Testis (tissue), 3 donors: ENCODE data around the gene RNASE8. TPM values are rescaled to one million over a fixed set of nuclear protein-coding genes. Genes with fewer than 3 reads are reported as not detected.

Source experiments
- DNase-seq: peaks from one replicate; pipeline ENCODE4 v3.0.0-alpha.2; 2019
- H3K27ac ChIP-seq, 2 donors: fragments of 200-600 bp; sonication (generic); one replicate each; pipeline ENCODE4 v1.5.1; 2019
- H3K27me3 ChIP-seq: fragments of 200-600 bp; sonication (generic); one replicate; pipeline ENCODE4 v1.5.1; 2019
- H3K36me3 ChIP-seq: fragments of 200-600 bp; sonication (generic); one replicate; pipeline ENCODE4 v1.5.1; 2017; ENCODE audit warnings: low read depth; ENCODE audit errors: missing control alignments
- H3K4me1 ChIP-seq: fragments of 200-600 bp; sonication (generic); one replicate; pipeline ENCODE4 v1.5.1; 2019
- H3K4me3 ChIP-seq, 2 donors: fragments of 200-600 bp; sonication (generic); one replicate each; pipeline ENCODE4 v1.5.1; 2017 to 2019
- H3K9me3 ChIP-seq: fragments of 200-600 bp; sonication (generic); one replicate; pipeline ENCODE4 v1.5.1; 2017
- POLR2A ChIP-seq: fragments of 450-650 bp; IDR thresholded peaks from one replicate; pipeline ENCODE4 v1.6.1; 2017; ENCODE audit warnings: antibody characterized with exemption, mild to moderate bottlenecking, moderate library complexity
- WGBS, 2 donors: methylation state at CpG; one replicate each; pipeline ENCODE4 v1.1.5; 2018; 5-methylcytosine and 5-hydroxymethylcytosine counted together
- intact Hi-C: fragments of 100-400 bp; cut with DNase I; formaldehyde crosslinking; loops from one replicate; pipeline ENCODE4 v1.15.1; 2023; ENCODE audit warnings: low total_unique reads
- polyA plus RNA-seq: library from polyadenylated mRNA; stranded (reverse); fragments of 350-450 nt; fragmentation: Illumina TruSeq; extraction: RNeasy Lipid Tissue Mini Kit (QIAGEN cat#74804); gene quantifications from one replicate; pipeline ENCODE4 v1.2.3, GENCODE V29; 2014; ENCODE audit warnings: low read depth, low replicate concordance; ENCODE audit not compliant: insufficient read depth
- total RNA-seq, 2 donors: library from RNA; depleted of rRNA; stranded (reverse); fragments of >200 nt; gene quantifications; one replicate each; pipeline ENCODE4 v1.2.3, GENCODE V29; 2016
- TF ChIP-seq, protein P1 (sequence below), 3 experiments: fragments of 450-650 bp in 2 of 3; fragments of 200-600 bp in 1 of 3; sonication (generic) in 1 of 3; IDR thresholded peaks; one replicate each; pipeline ENCODE4 v1.5.1; 2016 to 2019; ENCODE audit warnings: antibody characterized with exemption in 3 of 3, mild to moderate bottlenecking in 2 of 3, moderate library complexity in 1 of 3

Gene RNASE8
- total and polyA plus RNA-seq, 3 donors from 2014 or later = not detected

DNA sequence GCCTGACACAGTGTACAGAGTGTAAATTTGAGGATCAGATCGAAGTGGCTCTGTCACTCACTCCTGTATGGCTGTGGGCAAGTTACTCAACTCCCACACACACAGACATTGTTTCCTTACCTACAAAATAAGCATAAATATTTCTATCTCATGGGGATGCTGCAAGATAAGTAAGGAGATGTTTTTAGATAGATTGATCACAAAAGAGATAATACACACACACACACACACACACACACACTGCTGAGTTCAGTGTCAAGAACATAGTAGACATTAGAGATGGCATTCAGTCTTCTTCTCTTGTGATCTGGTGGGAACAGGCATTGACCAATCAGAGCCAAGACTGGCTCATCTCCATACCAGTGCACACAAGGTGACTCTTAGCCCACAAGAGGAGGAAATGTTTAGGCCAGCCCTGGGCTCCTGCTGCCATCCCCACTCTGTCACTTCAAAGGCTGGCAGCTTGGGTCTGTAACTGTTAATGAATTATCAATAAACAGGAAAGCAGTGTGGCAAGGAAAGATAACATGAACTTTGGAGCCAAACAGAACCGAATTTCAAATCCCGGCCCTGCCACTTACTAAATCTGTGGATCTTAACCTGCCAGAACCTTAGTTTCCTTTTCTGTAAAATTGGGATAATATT is 3.4 kb upstream of the RNASE8 start:
- Histone ChIP-seq H3K27ac (no peak overlapping the region), H3K9me3 (no peaks in the 10 kb centered on the region), H3K36me3 (no peaks in the 10 kb centered on the region), H3K4me3 (no peak overlapping the region), H3K4me1 (peaks cover 2% of the 10 kb centered on the region), H3K27me3 (no peaks in the 10 kb centered on the region)
- no peak for DNase-seq
- intact Hi-C loops = no loop called here
- TF ChIP-seq, protein P1, sequence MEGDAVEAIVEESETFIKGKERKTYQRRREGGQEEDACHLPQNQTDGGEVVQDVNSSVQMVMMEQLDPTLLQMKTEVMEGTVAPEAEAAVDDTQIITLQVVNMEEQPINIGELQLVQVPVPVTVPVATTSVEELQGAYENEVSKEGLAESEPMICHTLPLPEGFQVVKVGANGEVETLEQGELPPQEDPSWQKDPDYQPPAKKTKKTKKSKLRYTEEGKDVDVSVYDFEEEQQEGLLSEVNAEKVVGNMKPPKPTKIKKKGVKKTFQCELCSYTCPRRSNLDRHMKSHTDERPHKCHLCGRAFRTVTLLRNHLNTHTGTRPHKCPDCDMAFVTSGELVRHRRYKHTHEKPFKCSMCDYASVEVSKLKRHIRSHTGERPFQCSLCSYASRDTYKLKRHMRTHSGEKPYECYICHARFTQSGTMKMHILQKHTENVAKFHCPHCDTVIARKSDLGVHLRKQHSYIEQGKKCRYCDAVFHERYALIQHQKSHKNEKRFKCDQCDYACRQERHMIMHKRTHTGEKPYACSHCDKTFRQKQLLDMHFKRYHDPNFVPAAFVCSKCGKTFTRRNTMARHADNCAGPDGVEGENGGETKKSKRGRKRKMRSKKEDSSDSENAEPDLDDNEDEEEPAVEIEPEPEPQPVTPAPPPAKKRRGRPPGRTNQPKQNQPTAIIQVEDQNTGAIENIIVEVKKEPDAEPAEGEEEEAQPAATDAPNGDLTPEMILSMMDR (IDR thresholded peaks at IDR 0.05) = no peak
- TF ChIP-seq POLR2A = no peak
- 60 to 62% methylated on average over 3 of the region's 3 CpGs for WGBS, 2 donors

DNA sequence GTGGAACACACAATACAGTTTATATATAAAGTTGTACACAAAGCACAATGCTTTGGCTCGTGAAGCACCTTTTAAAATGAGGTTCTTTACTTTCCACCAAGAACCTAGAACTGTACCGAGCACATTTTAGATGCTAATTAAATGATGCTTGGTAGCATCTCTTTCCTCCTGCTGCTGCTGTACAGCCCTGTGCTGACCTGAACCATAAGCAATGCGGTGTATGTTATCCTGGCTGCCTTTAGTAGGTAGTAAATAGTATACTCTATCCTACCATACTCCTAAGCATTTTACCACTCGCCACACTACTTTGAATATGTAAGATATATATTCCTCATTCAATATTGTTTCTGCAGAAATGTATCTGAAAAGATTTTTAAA is 2.9 kb upstream of the RNASE8 start:
- DNase-seq = no peak
- Histone ChIP-seq H3K36me3 (no peaks in the 10 kb centered on the region), H3K4me3 (no peak overlapping the region), H3K27me3 (no peaks in the 10 kb centered on the region), H3K4me1 (no peaks in the 10 kb centered on the region), H3K9me3 (no peaks in the 10 kb centered on the region), H3K27ac (no peak overlapping the region)
- WGBS, 2 donors = 94 to 96% methylated on average over 4 of the region's 4 CpGs
- TF ChIP-seq, protein P1 (IDR thresholded peaks at IDR 0.05) = no peak
- TF ChIP-seq POLR2A = no peak
- intact Hi-C loops = no loop called here

DNA sequence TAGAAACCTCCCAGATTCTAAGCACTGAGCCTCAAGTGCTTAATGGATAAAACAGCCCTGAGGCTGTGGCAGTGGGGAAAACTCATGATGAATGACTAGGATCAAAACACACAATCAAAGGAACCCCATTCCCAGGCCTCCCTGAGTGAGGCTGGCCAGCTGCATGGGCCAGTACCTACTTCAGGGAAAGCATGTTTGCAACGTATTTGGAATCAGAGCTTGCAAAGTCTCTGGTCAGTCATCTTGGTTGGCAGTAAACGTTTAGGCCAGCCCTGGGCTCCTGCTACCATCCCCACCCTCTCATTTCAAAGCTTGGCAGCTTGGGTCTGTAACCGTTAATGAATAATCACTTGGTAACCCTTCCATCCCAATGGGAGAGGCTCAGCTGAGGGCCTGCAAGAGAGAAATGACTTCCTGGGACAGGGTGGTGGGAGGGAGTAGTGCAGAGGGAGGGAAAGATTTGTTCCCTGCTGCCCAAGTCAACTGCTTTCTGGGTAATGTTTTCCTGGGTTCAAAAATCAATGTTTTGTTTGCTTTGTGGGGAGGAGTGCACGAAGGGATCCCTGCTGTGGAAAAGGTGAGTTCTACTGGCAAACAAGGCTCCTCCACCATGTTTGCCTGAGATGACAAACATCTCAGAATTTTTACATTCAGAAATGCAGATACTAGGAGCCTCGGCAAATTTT is 2.0 kb upstream of the RNASE8 start:
- 83 to 89% methylated on average over 5 of the region's 5 CpGs for WGBS, 2 donors
- Histone ChIP-seq H3K36me3 (no peaks in the 10 kb centered on the region), H3K4me1 (no peaks in the 10 kb centered on the region), H3K4me3 (no peak overlapping the region), H3K9me3 (no peaks in the 10 kb centered on the region), H3K27me3 (no peaks in the 10 kb centered on the region), H3K27ac (no peak overlapping the region)
- DNase-seq = no peak
- intact Hi-C loops = no loop called here
- TF ChIP-seq, protein P1 (IDR thresholded peaks at IDR 0.05) = no peak
- TF ChIP-seq POLR2A = no peak

DNA sequence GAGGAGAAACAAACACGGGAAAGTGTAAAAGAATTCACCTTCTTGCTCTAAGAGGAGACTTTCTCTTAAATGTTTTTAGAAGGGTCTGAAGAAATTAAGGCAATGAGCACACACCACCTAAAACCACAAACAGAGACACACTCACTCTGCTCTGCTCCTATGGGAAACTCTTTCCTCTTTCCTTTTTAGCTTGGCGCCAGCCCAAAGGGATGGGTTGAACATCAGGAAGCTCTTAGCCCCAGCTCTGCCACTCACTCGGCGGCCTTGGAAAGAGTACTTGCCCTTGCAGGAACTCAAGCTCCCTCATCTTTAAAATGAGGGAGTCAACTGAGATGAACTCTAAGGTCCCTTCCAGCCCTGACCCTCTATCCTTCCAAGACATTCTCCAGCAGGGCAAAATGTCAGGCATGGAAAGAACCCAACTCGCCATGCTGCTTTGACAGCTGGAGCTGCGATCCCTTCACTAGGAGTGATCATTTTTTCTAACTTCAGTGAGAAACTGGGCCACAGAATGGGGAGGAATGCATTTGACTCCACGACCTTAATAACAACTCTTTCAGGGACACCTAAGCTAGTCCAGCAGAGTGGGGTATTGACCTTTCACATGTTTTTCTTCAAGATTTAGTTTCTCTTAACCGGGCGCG is 980 bp upstream of the RNASE8 start:
- 81 to 86% methylated on average over 10 of the region's 10 CpGs for WGBS, 2 donors

More for the DNA sequence above, 980 bp upstream of the RNASE8 start:
- TF ChIP-seq, protein P1 (IDR thresholded peaks at IDR 0.05) = no peak
- TF ChIP-seq POLR2A = no peak
- H3K36me3 ChIP-seq = no peaks in the 10 kb centered on the region
- no peaks in the 10 kb centered on the region for H3K27me3 ChIP-seq
- no peak overlapping the region for H3K4me3 ChIP-seq
- no peak overlapping the region for H3K27ac ChIP-seq
- H3K9me3 ChIP-seq = no peaks in the 10 kb centered on the region
- DNase-seq = no peak
- intact Hi-C loops = no loop called here
- no peaks in the 10 kb centered on the region for H3K4me1 ChIP-seq
